Measurements from ENCODE around the gene MYMK. TPM values are rescaled to one million over a fixed set of nuclear protein-coding genes. Genes with fewer than 3 reads are reported as not detected.

MYMK gene
- total and polyA plus RNA-seq, 2 of the 8 experiments (the other 6 are each of a cell fraction or from before 2014, with no cell fraction given), result not detected

- H2BK120ac ChIP-seq (replicated peaks; ENCODE audit: low read depth, low read length), result no peak overlapping the region
- H3K14ac ChIP-seq (ENCODE audit: insufficient read length), result no peak overlapping the region
- no peak overlapping the region for H3K56ac ChIP-seq (replicated peaks; ENCODE audit: insufficient read length, low read depth, low read length)
- H3K79me1 ChIP-seq (ENCODE audit: low read depth, low read length), result no peaks in the 10 kb centered on the region
- no peak overlapping the region; the same call in 1 of the 2 replicates for H3K18ac ChIP-seq (ENCODE audit: extremely low read depth, low read length)
- no peak overlapping the region for H4K5ac ChIP-seq (ENCODE audit: insufficient read length, low read depth, low read length)
- FAIRE-seq (no peak), DNase-seq (ENCODE audit: low read depth in 1 of 2, low spot score in 2 of 2) (no peak)
- peaks cover 0 to 2% (median 0%) of the 10 kb centered on the region in 4 experiments; a peak in 2 of 7 replicates for H3K27me3 ChIP-seq (replicated peaks in 1 of 4; ENCODE audit: control insufficient read depth in 3 of 4, extremely low read depth in 1 of 4, insufficient read depth in 3 of 4, low read length in 3 of 4)
- 29% methylated on average over 21 of the region's 26 CpGs; no CpG with 5 or more reads in 1 of the 2 experiments for WGBS, 2 experiments (ENCODE audit: extremely low coverage in 1 of 2, insufficient coverage in 1 of 2, insufficient read length in 1 of 2, insufficient replicate concordance in 2 of 2, low coverage in 1 of 2, low lambda C conversion rate in 2 of 2, missing lambda C conversion rate in 1 of 2)
- no peak overlapping the region for H3K4ac ChIP-seq (replicated peaks; ENCODE audit: insufficient read length, low read depth, low read length)
- POLR2A ChIA-PET (ENCODE audit: partially characterized antibody), result no interaction called here
- H2BK20ac ChIP-seq (ENCODE audit: low read length), result no peak overlapping the region; the same call in 1 of the 2 replicates
- H2AK5ac ChIP-seq (ENCODE audit: low read depth, low read length), result no peak overlapping the region
- peaks cover 0 to 18% (median 14%) of the 10 kb centered on the region in 4 experiments; a peak in 6 of 7 replicates for H3K4me1 ChIP-seq (replicated peaks in 1 of 4; ENCODE audit: control insufficient read depth in 3 of 4, insufficient read depth in 4 of 4, low read length in 3 of 4)
- no peaks in the 10 kb centered on the region for H3K79me2 ChIP-seq (ENCODE audit: control insufficient read depth in 1 of 2, insufficient read depth in 2 of 2, low read length in 2 of 2)
- H2BK12ac ChIP-seq (ENCODE audit: low read depth, low read length), result peak overlapping the region; percentile 75; the same call in 1 of the 2 replicates
- no peak overlapping the region for H2AFZ ChIP-seq (ENCODE audit: low read length)
- H3K4me2 ChIP-seq (ENCODE audit: insufficient read depth in 1 of 2, low read depth in 2 of 2, low read length in 2 of 2), result peak overlapping the region; percentile 51 to 59
- CTCF ChIA-PET (ENCODE audit: partially characterized antibody), result interaction anchor here (0.6 to 1.9 kb wide), 15 partner anchors 8 to 621 kb away, joined by 3 to 10 read pairs (median 4); no protein-coding TSS in a partner anchor
- H2BK15ac ChIP-seq (ENCODE audit: low read length), result peak overlapping the region; percentile 20; the same call in 1 of the 2 replicates
- no peaks in the 10 kb centered on the region; a peak in 1 of 8 replicates for H3K36me3 ChIP-seq (ENCODE audit: control insufficient read depth in 2 of 4, insufficient read depth in 4 of 4, low read length in 3 of 4)
- H3K27ac ChIP-seq (ENCODE audit: low read depth, low read length), result no peak overlapping the region
- no peak overlapping the region for H4K8ac ChIP-seq (ENCODE audit: extremely low read depth, insufficient read depth, low read length)
- H4K91ac ChIP-seq (replicated peaks; ENCODE audit: insufficient read length, low read length), result peak overlapping the region; percentile 62
- 0 out of 2 replicates have a peak overlapping the region, but pooled peaks have one; percentile 56 for H2BK5ac ChIP-seq (ENCODE audit: low read depth, low read length)
- H3K4me3 ChIP-seq (ENCODE audit: extremely low read depth in 1 of 4, insufficient read depth in 2 of 4, low read depth in 3 of 4, low read length in 4 of 4), result peak overlapping the region in 1 of 4 experiments; percentile 37; a peak in 2 of 8 replicates
- H3K23me2 ChIP-seq (ENCODE audit: low read depth, low read length), result peaks cover 10% of the 10 kb centered on the region
- no peak overlapping the region for H3K9ac ChIP-seq (replicated peaks in 1 of 4; ENCODE audit: extremely low read depth in 1 of 4, low read depth in 3 of 4, low read length in 3 of 4)
- H3K23ac ChIP-seq (ENCODE audit: insufficient read length), result no peak overlapping the region
- H4K20me1 ChIP-seq (replicated peaks in 1 of 2; ENCODE audit: control insufficient read depth in 1 of 2, insufficient read depth in 2 of 2, low read length in 2 of 2), result peaks cover 0 to 7% of the 10 kb centered on the region in 2 experiments
- H3K9me3 ChIP-seq (ENCODE audit: insufficient read depth in 2 of 2, low read depth in 1 of 2, low read length in 1 of 2), result peaks cover 0 to 3% of the 10 kb centered on the region in 2 experiments; a peak in 1 of 4 replicates
- TF ChIP-seq CTBP2 (IDR thresholded peaks at IDR 0.05; ENCODE audit: borderline replicate concordance, insufficient read depth, insufficient read length, low read length), result no peak
- TF ChIP-seq, protein P1, sequence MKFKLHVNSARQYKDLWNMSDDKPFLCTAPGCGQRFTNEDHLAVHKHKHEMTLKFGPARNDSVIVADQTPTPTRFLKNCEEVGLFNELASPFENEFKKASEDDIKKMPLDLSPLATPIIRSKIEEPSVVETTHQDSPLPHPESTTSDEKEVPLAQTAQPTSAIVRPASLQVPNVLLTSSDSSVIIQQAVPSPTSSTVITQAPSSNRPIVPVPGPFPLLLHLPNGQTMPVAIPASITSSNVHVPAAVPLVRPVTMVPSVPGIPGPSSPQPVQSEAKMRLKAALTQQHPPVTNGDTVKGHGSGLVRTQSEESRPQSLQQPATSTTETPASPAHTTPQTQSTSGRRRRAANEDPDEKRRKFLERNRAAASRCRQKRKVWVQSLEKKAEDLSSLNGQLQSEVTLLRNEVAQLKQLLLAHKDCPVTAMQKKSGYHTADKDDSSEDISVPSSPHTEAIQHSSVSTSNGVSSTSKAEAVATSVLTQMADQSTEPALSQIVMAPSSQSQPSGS (IDR thresholded peaks at IDR 0.05; ENCODE audit: low read length), result no peak
- no peak for TF ChIP-seq CHD1 (IDR thresholded peaks at IDR 0.05; ENCODE audit: low read depth, low read length)
- TF ChIP-seq SP2 (IDR thresholded peaks at IDR 0.05; ENCODE audit: low read length), result no peak
- TF ChIP-seq, protein P2, sequence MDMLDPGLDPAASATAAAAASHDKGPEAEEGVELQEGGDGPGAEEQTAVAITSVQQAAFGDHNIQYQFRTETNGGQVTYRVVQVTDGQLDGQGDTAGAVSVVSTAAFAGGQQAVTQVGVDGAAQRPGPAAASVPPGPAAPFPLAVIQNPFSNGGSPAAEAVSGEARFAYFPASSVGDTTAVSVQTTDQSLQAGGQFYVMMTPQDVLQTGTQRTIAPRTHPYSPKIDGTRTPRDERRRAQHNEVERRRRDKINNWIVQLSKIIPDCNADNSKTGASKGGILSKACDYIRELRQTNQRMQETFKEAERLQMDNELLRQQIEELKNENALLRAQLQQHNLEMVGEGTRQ (IDR thresholded peaks at IDR 0.05; ENCODE audit: low read length), result no peak
- no peak for TF ChIP-seq CEBPB (IDR thresholded peaks at IDR 0.05; ENCODE audit: low read depth, low read length)
- no peak for TF ChIP-seq SRF (IDR thresholded peaks at IDR 0.05; ENCODE audit: low read depth, low read length)
- no peak for TF ChIP-seq NANOG (IDR thresholded peaks at IDR 0.05; ENCODE audit: insufficient read depth, low read depth, low read length, poor library complexity, severe bottlenecking)
Measured at GRCh38 chr9:133509179-133510083, 15.3 kb downstream of the MYMK start.
